Hepatocyte (in vitro differentiated cells): Measurements from ENCODE around the gene PTPN20. TPM values are rescaled to one million over a fixed set of nuclear protein-coding genes. Genes with fewer than 3 reads are reported as not detected.

ENCODE experiments used
- DNase-seq: peaks from one replicate; pipeline ENCODE4 v3.0.0-alpha.2; 2016; ENCODE audit warnings: low spot score
- H2AFZ ChIP-seq: fragments of 200-600 bp; sonication (generic); 2 replicates; pipeline ENCODE4 v1.6.0; 2016; ENCODE audit warnings: antibody characterized with exemption, mild to moderate bottlenecking
- H3K27ac ChIP-seq: fragments of 200-600 bp; sonication (generic); 2 replicates; pipeline ENCODE4 v1.5.1; 2016; ENCODE audit warnings: mild to moderate bottlenecking
- H3K27me3 ChIP-seq: fragments of 200-600 bp; sonication (generic); 2 replicates; pipeline ENCODE4 v1.6.1; 2016
- H3K36me3 ChIP-seq: fragments of 200-600 bp; sonication (generic); replicated peaks from 2 replicates; pipeline ENCODE4 v1.5.1; 2016; ENCODE audit warnings: low read depth; ENCODE audit not compliant: insufficient read depth
- H3K4me1 ChIP-seq: fragments of 200-600 bp; sonication (generic); 2 replicates; pipeline ENCODE4 v1.5.1; 2016; ENCODE audit warnings: mild to moderate bottlenecking, moderate library complexity; ENCODE audit not compliant: insufficient read depth
- H3K4me2 ChIP-seq: fragments of 200-600 bp; sonication (generic); 2 replicates; pipeline ENCODE4 v1.6.0; 2016
- H3K4me3 ChIP-seq: fragments of 200-600 bp; sonication (generic); 2 replicates; pipeline ENCODE4 v1.5.1; 2016; ENCODE audit warnings: mild to moderate bottlenecking
- H3K79me2 ChIP-seq: fragments of 200-600 bp; sonication (generic); 2 replicates; pipeline ENCODE4 v1.6.0; 2017; ENCODE audit warnings: mild to moderate bottlenecking
- H3K9me2 ChIP-seq: fragments of 200-600 bp; sonication (generic); replicated peaks from 2 replicates; pipeline ENCODE4 v1.6.0; 2017; ENCODE audit warnings: mild to moderate bottlenecking; ENCODE audit not compliant: insufficient read depth
- H3K9me3 ChIP-seq: fragments of 200-600 bp; sonication (generic); 2 replicates; pipeline ENCODE4 v1.5.1; 2016; ENCODE audit warnings: low read depth, mild to moderate bottlenecking
- H4K20me1 ChIP-seq: fragments of 200-600 bp; sonication (generic); 2 replicates; pipeline ENCODE4 v1.6.0; 2016; ENCODE audit warnings: mild to moderate bottlenecking; ENCODE audit not compliant: insufficient read depth, poor library complexity, severe bottlenecking
- EZH2 ChIP-seq: fragments of 200-600 bp; sonication (generic); IDR thresholded peaks from 2 replicates; pipeline ENCODE4 v1.6.1; 2016; ENCODE audit warnings: antibody characterized with exemption, mild to moderate bottlenecking, borderline replicate concordance
- EZH2phosphoT487 ChIP-seq: fragments of 200-600 bp; sonication (generic); IDR thresholded peaks from one replicate; pipeline ENCODE4 v1.6.1; 2018; ENCODE audit warnings: antibody characterized with exemption, mild to moderate bottlenecking, low read depth, moderate library complexity; ENCODE audit not compliant: unreplicated experiment, severe bottlenecking
- WGBS: methylation state at CpG from one replicate; pipeline ENCODE4 v1.1.6; 2016; ENCODE audit warnings: low lambda C conversion rate; ENCODE audit errors: missing lambda C conversion rate; 5-methylcytosine and 5-hydroxymethylcytosine counted together
- polyA plus RNA-seq: library from polyadenylated mRNA; unstranded; fragments of >200 nt; fragmentation: Nextera tagmentation; extraction: Ambion mirVana; gene quantifications from 2 replicates; pipeline ENCODE4 v1.2.1, GENCODE V29; 2016
- total RNA-seq: library from RNA; depleted of rRNA; stranded (reverse); fragments of >200 nt; gene quantifications from 2 replicates; pipeline ENCODE4 v1.2.3, GENCODE V29; 2014
- TF ChIP-seq, protein P1 (sequence below): fragments of 200-600 bp; sonication (generic); IDR thresholded peaks from 2 replicates; pipeline ENCODE4 v1.5.1; 2016; ENCODE audit warnings: antibody characterized with exemption, mild to moderate bottlenecking; ENCODE audit not compliant: poor library complexity

Gene PTPN20
- total and polyA plus RNA-seq, 2 experiments from 2014 or later = 0.60 TPM; not detected in 1

DNA sequence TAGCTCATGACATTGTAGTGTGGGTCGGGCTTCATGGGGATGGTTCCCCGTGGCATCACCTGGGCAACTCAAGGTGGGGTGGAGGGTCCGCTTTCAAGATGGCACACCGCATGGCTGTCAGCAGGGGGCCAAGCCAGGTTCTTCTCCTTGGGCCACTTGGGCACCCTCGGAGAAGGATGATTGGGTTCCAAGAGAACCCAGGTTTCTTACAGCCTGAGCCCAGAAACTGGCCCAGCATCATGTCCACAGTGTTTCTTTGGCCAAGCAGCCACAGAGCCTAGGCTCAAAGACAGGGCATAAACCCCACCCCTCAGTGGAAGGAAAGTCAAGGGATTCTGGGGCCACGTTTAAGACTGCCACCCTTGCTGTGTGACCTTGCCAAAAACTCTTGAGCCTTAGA, 110.6 kb downstream of the PTPN20 start:
- TF ChIP-seq, protein P1, sequence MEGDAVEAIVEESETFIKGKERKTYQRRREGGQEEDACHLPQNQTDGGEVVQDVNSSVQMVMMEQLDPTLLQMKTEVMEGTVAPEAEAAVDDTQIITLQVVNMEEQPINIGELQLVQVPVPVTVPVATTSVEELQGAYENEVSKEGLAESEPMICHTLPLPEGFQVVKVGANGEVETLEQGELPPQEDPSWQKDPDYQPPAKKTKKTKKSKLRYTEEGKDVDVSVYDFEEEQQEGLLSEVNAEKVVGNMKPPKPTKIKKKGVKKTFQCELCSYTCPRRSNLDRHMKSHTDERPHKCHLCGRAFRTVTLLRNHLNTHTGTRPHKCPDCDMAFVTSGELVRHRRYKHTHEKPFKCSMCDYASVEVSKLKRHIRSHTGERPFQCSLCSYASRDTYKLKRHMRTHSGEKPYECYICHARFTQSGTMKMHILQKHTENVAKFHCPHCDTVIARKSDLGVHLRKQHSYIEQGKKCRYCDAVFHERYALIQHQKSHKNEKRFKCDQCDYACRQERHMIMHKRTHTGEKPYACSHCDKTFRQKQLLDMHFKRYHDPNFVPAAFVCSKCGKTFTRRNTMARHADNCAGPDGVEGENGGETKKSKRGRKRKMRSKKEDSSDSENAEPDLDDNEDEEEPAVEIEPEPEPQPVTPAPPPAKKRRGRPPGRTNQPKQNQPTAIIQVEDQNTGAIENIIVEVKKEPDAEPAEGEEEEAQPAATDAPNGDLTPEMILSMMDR = no peak
- no peak for TF ChIP-seq EZH2phosphoT487
- TF ChIP-seq EZH2 = no peak
- 91% methylated on average over 6 of the region's 6 CpGs for WGBS

DNA sequence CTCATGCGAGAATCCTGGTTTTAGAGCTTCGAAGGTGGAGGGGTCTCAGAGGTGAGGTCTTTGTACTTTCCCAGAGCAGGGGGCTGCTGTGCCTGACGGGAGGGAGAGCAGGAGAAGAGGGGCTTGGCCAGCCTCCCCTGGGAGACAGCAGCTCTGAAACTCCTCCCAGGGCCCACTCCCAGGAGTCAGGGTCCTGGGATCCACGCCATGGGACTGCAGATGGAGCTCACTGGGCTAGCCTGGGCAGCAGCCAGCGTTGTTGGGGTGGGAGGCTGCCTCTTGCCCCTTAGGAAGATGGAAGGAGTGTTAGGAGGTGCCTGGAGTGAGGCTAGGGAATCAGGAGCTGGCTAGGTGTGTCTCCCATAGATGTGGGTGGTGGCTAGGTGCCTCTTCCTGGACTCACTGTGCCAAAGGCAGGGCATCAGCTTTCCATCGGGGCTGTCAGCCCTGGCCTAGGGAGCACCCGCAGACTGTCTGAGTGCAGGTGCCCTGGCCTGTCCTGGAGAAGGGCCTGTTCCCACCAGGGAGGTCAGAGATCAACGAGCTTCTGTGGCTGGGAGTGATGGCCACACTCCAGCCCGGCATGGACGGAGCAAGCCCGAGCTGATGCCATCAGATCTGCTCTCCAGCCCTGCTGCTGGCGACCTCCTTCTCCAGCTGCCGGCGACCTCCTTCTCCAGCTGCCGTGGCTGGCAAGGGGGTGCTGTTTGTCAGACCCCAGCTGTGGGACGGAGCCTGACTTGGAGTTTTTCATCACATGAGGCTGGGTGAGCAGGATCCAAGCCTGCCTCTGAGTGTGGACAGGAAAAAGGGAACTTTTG, 111.3 kb downstream of the PTPN20 start:
- TF ChIP-seq EZH2phosphoT487 = no peak
- TF ChIP-seq, protein P1 = no peak
- H3K9me2 ChIP-seq = no peaks in the 10 kb centered on the region
- H3K79me2 ChIP-seq = no peaks in the 10 kb centered on the region
- H3K4me2 ChIP-seq = no peak overlapping the region
- no peak overlapping the region for H2AFZ ChIP-seq
- H3K4me1 ChIP-seq = no peaks in the 10 kb centered on the region
- H3K27ac ChIP-seq = no peak overlapping the region
- no peaks in the 10 kb centered on the region for H3K36me3 ChIP-seq
- WGBS = 87% methylated on average over 16 of the region's 16 CpGs
- no peaks in the 10 kb centered on the region for H4K20me1 ChIP-seq
- no peaks in the 10 kb centered on the region for H3K9me3 ChIP-seq
- DNase-seq = no peak
- no peaks in the 10 kb centered on the region for H3K27me3 ChIP-seq
- no peak overlapping the region for H3K4me3 ChIP-seq

More for the DNA sequence above, 110.6 kb downstream of the PTPN20 start:
- Histone ChIP-seq H3K4me3 (no peak overlapping the region), H3K4me1 (no peaks in the 10 kb centered on the region), H3K4me2 (no peak overlapping the region), H3K9me2 (no peaks in the 10 kb centered on the region), H3K9me3 (no peaks in the 10 kb centered on the region), H2AFZ (no peak overlapping the region), H4K20me1 (no peaks in the 10 kb centered on the region), H3K27ac (no peak overlapping the region), H3K79me2 (no peaks in the 10 kb centered on the region), H3K27me3 (no peaks in the 10 kb centered on the region), H3K36me3 (no peaks in the 10 kb centered on the region)
- DNase-seq = no peak

DNA sequence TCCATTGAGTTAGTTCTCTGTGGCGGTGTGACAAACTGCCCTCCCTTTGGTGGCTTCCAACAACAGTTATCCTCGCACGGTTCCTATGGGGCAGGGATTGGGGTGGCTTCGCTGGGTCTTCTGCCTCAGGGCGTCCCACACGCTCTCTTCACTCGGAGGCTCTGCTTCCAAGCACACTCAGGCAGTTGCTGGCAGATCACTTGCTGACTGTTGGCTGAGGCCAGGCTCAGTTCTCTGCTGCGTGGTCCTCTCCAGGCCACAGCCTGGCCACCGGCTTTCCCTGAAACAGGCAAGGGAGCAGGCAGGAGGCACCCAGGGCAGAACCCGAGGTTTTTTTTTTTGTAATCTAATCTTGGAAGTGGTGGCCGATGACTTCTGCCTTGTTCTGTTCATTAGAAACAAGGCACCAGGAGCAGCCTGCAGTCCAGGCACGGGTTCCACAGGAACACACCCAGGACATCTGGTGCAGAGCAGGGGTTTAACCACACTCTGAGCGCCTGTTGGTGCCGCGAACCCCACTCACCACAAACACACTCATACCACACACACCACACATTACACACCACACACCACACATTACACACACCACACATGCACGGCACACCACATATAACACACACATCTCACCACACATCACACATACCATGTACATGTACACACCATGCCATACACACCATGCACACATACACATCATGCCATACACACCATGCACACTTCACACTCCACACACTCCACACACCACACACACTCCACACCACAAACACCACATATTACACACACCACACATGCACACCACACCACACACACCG, 112.2 kb downstream of the PTPN20 start:
- Histone ChIP-seq H3K9me2 (no peaks in the 10 kb centered on the region), H3K27ac (no peak overlapping the region), H3K9me3 (no peaks in the 10 kb centered on the region), H3K4me2 (no peak overlapping the region), H2AFZ (no peak overlapping the region), H3K36me3 (no peaks in the 10 kb centered on the region), H3K4me1 (no peaks in the 10 kb centered on the region), H3K79me2 (no peaks in the 10 kb centered on the region), H3K27me3 (no peaks in the 10 kb centered on the region), H4K20me1 (no peaks in the 10 kb centered on the region), H3K4me3 (no peak overlapping the region)
- 86% methylated on average over 17 of the region's 17 CpGs for WGBS
- TF ChIP-seq, protein P1 = no peak
- TF ChIP-seq EZH2 (no peak), EZH2phosphoT487 (no peak)
- no peak for DNase-seq
